NT2/D1 (cell line): Measurements from ENCODE around the gene HNRNPH2.
A peak's percentile ranks its signal among the peaks of the same experiment; 100 is the strongest.

Source experiments
- DNase-seq: peaks from one replicate; pipeline ENCODE4 v3.0.0-alpha.2; 2011; ENCODE audit warnings: low read depth, low spot score
- H3K27me3 ChIP-seq: 2 replicates; pipeline ENCODE4 v1.6.0; 2011; ENCODE audit warnings: mild to moderate bottlenecking; ENCODE audit not compliant: insufficient read length, insufficient read depth
- H3K36me3 ChIP-seq: 2 replicates; pipeline ENCODE4 v1.6.1; 2011; ENCODE audit warnings: mild to moderate bottlenecking, low read length, mixed read lengths; ENCODE audit not compliant: insufficient read depth, insufficient read length
- H3K4me1 ChIP-seq: 2 replicates; pipeline ENCODE4 v1.5.1; 2011; ENCODE audit not compliant: insufficient read depth, insufficient read length
- H3K4me3 ChIP-seq: 2 replicates; pipeline ENCODE4 v1.5.1; 2011; ENCODE audit warnings: low read depth; ENCODE audit not compliant: insufficient read length
- H3K9ac ChIP-seq: 2 replicates; pipeline ENCODE4 v1.6.0; 2011; ENCODE audit warnings: low read depth; ENCODE audit not compliant: insufficient read length
- H3K9me3 ChIP-seq: 2 replicates; pipeline ENCODE4 v1.5.1; 2011; ENCODE audit warnings: mild to moderate bottlenecking, low read length; ENCODE audit not compliant: insufficient read depth
- SUZ12 ChIP-seq: IDR thresholded peaks from 2 replicates; pipeline ENCODE4 v1.6.1; 2011; ENCODE audit not compliant: insufficient read length, insufficient read depth; ENCODE audit errors: extremely low read depth
- YY1 ChIP-seq: IDR thresholded peaks from 2 replicates; pipeline ENCODE4 v1.6.1; 2011; ENCODE audit not compliant: insufficient read length, insufficient read depth
- ZNF274 ChIP-seq: IDR thresholded peaks from 2 replicates; pipeline ENCODE4 v1.6.1; 2011; ENCODE audit warnings: mild to moderate bottlenecking, low read depth, low read length

HNRNPH2 gene

DNA sequence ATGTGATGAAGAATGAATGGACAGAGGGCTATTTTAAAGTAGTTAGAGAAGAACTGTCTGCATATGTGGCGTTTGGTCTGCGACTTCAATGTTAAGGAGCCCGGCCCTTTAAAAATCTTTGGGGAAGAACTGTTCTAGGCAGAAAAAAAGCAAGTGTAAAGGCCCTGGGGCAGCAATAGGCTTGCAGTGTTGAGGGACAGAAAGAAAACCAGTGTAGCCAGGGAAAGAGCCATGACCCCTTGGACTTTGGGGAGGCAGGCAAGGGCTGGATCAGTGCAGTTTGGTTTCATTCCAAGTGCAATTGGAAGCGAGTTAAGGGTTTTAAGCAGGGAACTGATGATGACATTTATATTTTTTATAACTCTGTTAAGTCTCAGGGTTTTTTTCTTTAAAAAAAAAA, 8.2 kb upstream of the HNRNPH2 start:
- peaks cover 60% of the 10 kb centered on the region for H3K36me3 ChIP-seq
- no peaks in the 10 kb centered on the region for H3K4me1 ChIP-seq
- H3K9ac ChIP-seq: no peak overlapping the region

GRCh38 chrX:101407167-101407747, 765 bp upstream of the HNRNPH2 start:
- DNase-seq: no peak
- Histone ChIP-seq H3K4me1 (no peaks in the 10 kb centered on the region), H3K4me3 (peak overlapping the region; percentile 93), H3K9me3 (no peaks in the 10 kb centered on the region), H3K9ac (peak overlapping the region; percentile 96), H3K27me3 (no peaks in the 10 kb centered on the region), H3K36me3 (peaks cover 24% of the 10 kb centered on the region)
- TF ChIP-seq SUZ12 (no peak), ZNF274 (no peak), YY1 (no peak)

More for the DNA sequence above, 8.2 kb upstream of the HNRNPH2 start:
- Histone ChIP-seq H3K9me3 (no peaks in the 10 kb centered on the region), H3K27me3 (no peaks in the 10 kb centered on the region), H3K4me3 (no peak overlapping the region)
- no peak for DNase-seq
- no peak for TF ChIP-seq SUZ12
- TF ChIP-seq YY1: no peak
- no peak for TF ChIP-seq ZNF274

GRCh38 chrX:101408532-101408841, 465 bp downstream of the HNRNPH2 start:
- peak overlapping the region; percentile 64 for H3K4me3 ChIP-seq
- DNase-seq: no peak
- no peak for TF ChIP-seq ZNF274
- no peak for TF ChIP-seq YY1
- no peak for TF ChIP-seq SUZ12
- H3K36me3 ChIP-seq: peaks cover 26% of the 10 kb centered on the region
- H3K9ac ChIP-seq: peak overlapping the region; percentile 89
- no peaks in the 10 kb centered on the region for H3K9me3 ChIP-seq
- H3K27me3 ChIP-seq: no peaks in the 10 kb centered on the region
- no peaks in the 10 kb centered on the region for H3K4me1 ChIP-seq

GRCh38 chrX:101409043-101409442, 1.0 kb downstream of the HNRNPH2 start:
- no peaks in the 10 kb centered on the region for H3K27me3 ChIP-seq
- H3K36me3 ChIP-seq: peaks cover 21% of the 10 kb centered on the region
- no peaks in the 10 kb centered on the region for H3K4me1 ChIP-seq
- no peak for DNase-seq
- TF ChIP-seq SUZ12: no peak
- no peak for TF ChIP-seq ZNF274
- TF ChIP-seq YY1: no peak
- peak overlapping the region; percentile 89 for H3K9ac ChIP-seq
- H3K9me3 ChIP-seq: no peaks in the 10 kb centered on the region
- peak overlapping the region; percentile 64 for H3K4me3 ChIP-seq

- no peak for DNase-seq
- Histone ChIP-seq H3K4me3 (no peak overlapping the region), H3K4me1 (no peaks in the 10 kb centered on the region), H3K9me3 (no peaks in the 10 kb centered on the region), H3K36me3 (peaks cover 19% of the 10 kb centered on the region), H3K9ac (peak overlapping the region; percentile 17), H3K27me3 (no peaks in the 10 kb centered on the region)
- no peak for TF ChIP-seq ZNF274
- no peak for TF ChIP-seq YY1
- TF ChIP-seq SUZ12: no peak
These were observed 2.4 kb downstream of the HNRNPH2 start for GRCh38 chrX:101410461-101410860.

DNA sequence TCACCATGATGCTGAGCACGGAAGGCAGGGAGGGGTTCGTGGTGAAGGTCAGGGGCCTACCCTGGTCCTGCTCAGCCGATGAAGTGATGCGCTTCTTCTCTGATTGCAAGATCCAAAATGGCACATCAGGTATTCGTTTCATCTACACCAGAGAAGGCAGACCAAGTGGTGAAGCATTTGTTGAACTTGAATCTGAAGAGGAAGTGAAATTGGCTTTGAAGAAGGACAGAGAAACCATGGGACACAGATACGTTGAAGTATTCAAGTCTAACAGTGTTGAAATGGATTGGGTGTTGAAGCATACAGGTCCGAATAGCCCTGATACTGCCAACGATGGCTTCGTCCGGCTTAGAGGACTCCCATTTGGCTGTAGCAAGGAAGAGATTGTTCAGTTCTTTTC, 4.0 kb downstream of the HNRNPH2 start:
- H3K9ac ChIP-seq: no peak overlapping the region
- peaks cover 19% of the 10 kb centered on the region for H3K36me3 ChIP-seq
- H3K27me3 ChIP-seq: no peaks in the 10 kb centered on the region
- peaks cover 3% of the 10 kb centered on the region for H3K4me1 ChIP-seq
- DNase-seq: no peak
- no peak overlapping the region for H3K4me3 ChIP-seq
- TF ChIP-seq SUZ12: no peak
- no peaks in the 10 kb centered on the region for H3K9me3 ChIP-seq

DNA sequence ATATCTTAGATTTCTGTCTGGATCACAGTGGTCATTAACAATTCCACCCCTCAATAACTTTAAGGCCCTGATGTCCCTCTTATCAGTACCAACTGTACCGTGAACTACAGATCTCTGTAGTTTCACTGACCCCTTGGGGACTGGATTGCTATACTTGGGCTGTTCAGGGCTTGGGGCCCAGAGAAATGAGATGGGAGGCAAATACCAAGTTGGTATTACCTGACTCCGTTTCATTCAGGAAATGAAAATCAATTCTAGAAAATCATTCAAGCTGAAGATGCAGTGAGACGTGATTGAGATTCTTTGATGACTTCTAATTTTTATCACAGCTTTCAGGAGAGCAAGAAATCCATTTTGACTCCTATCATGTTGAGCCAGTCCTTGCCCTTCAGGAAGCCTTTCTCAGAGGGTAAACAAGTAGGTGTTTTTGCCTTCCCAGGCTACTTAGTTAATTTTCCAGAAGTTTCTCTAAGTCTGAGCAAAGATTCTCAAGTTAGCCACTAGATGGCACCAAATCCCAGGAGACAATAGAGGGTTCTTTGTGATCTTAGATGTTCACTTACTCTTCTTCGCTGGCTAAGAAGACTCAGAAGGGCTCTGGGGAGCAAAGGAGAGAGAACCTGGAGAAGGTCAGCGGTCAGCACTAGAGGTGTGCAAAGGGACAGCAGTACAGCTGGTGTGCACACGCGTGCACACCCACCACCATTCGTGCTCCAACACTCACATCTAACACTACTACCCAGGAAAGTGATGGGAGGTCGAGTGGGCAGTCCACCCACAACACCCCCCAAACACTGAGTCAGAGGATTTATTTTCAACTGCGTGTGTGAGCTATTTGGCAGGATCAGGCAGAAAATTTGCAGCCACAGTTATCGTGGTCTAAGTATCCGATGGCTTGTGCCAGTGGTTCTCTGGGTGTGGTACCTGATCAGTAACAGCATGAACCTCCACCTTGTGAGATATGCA, 7.4 kb downstream of the HNRNPH2 start:
- peaks cover 3% of the 10 kb centered on the region for H3K4me1 ChIP-seq
- H3K27me3 ChIP-seq: no peaks in the 10 kb centered on the region
- peaks cover 26% of the 10 kb centered on the region for H3K36me3 ChIP-seq
- H3K9me3 ChIP-seq: no peaks in the 10 kb centered on the region
- peak; percentile 62 for DNase-seq
- peak overlapping the region; percentile 34 for H3K9ac ChIP-seq
- no peak overlapping the region for H3K4me3 ChIP-seq
- TF ChIP-seq SUZ12 (no peak), ZNF274 (no peak), YY1 (no peak)
